Measurements from ENCODE around the gene NCAM2. TPM values are rescaled to one million over a fixed set of nuclear protein-coding genes. Genes with fewer than 3 reads are reported as not detected.

NCAM2 gene
- total and polyA plus RNA-seq, 2 of the 8 experiments (the other 6 are each of a cell fraction or from before 2014, with no cell fraction given): 0.14 to 1.1 TPM

DNA sequence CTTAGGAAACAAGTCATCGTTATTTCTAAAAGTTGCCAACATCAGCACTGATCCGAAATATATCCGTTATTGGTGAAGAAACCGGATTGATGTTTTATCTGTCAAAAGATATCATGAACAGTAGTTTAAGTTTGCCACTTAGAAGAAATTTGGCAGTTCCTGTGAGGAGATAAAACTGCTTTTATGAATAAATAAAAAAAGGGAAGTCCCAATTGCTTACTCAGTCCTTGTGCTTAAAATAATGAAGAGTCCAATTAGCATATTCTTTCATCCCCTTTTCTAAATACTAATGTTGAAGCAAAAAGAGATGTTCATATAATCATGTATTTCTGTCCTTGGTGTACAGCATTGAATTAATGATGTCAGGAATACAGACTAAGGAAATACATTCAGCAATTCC lies 164.6 kb downstream of the NCAM2 start (continued):
- TF ChIP-seq CTBP2 (IDR thresholded peaks at IDR 0.05; ENCODE audit: borderline replicate concordance, insufficient read depth, insufficient read length, low read length) (no peak), SRF (IDR thresholded peaks at IDR 0.05; ENCODE audit: low read depth, low read length) (no peak), RNF2 (IDR thresholded peaks at IDR 0.05; ENCODE audit: borderline replicate concordance, low read depth, low read length, missing control alignments, poor library complexity, severe bottlenecking) (no peak), SAP30 (IDR thresholded peaks at IDR 0.05; ENCODE audit: insufficient read depth, insufficient replicate concordance, low read length) (no peak), SP1 (IDR thresholded peaks at IDR 0.05; ENCODE audit: low read depth, low read length) (no peak), CBX5 (IDR thresholded peaks at IDR 0.05; ENCODE audit: low read depth, low read length) (no peak)
- TF ChIP-seq, protein P1, sequence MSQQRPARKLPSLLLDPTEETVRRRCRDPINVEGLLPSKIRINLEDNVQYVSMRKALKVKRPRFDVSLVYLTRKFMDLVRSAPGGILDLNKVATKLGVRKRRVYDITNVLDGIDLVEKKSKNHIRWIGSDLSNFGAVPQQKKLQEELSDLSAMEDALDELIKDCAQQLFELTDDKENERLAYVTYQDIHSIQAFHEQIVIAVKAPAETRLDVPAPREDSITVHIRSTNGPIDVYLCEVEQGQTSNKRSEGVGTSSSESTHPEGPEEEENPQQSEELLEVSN (IDR thresholded peaks at IDR 0.05): no peak
